Fibroblast of pulmonary artery (primary cell): ENCODE data around the gene FAM20B.

ENCODE experiments used
- DNase-seq: peaks from one replicate; pipeline ENCODE4 v3.0.0-alpha.2; 2010; ENCODE audit warnings: low read depth
- H3K4me3 ChIP-seq: replicated peaks from 2 replicates; pipeline ENCODE4 v1.5.1; 2011; ENCODE audit warnings: low read depth, mild to moderate bottlenecking, control low read depth, low read length, moderate library complexity
- TF ChIP-seq, protein P1 (sequence below): IDR thresholded peaks from 2 replicates; pipeline ENCODE4 v1.5.1; 2011; ENCODE audit warnings: mild to moderate bottlenecking, control low read depth, low read length, inconsistent platforms; ENCODE audit errors: missing control alignments

FAM20B gene

DNA sequence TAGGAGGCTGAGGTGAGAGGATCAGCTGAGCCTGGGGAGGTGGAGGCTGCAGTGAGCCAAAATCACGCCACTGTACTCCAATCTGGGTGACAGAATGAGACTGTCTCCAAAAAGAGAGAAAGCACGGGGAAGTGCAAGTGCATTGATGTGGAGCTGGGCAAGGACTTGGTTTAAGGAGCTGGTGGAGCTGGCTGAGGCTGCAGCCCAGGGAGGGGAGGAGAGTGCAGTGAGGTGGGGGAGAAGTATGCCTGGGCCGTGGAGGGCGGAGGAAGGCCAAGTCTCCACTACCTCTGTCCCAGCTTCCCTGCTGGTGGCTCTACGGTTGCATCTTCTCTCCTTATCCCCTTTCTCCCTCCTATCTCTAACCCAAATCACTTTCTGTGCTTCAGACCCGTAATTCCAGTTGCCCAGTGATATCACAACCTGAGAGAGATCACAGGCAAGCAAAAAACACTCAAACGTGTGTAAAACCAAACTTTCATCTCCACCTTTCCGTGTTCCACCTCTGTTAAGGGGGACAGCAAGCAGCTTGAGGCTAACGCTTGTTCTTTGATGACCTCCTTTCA lies 67.3 kb downstream of the FAM20B start:
- H3K4me3 ChIP-seq = no peak overlapping the region
- TF ChIP-seq, protein P1, sequence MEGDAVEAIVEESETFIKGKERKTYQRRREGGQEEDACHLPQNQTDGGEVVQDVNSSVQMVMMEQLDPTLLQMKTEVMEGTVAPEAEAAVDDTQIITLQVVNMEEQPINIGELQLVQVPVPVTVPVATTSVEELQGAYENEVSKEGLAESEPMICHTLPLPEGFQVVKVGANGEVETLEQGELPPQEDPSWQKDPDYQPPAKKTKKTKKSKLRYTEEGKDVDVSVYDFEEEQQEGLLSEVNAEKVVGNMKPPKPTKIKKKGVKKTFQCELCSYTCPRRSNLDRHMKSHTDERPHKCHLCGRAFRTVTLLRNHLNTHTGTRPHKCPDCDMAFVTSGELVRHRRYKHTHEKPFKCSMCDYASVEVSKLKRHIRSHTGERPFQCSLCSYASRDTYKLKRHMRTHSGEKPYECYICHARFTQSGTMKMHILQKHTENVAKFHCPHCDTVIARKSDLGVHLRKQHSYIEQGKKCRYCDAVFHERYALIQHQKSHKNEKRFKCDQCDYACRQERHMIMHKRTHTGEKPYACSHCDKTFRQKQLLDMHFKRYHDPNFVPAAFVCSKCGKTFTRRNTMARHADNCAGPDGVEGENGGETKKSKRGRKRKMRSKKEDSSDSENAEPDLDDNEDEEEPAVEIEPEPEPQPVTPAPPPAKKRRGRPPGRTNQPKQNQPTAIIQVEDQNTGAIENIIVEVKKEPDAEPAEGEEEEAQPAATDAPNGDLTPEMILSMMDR = no peak
- no peak for DNase-seq

DNA sequence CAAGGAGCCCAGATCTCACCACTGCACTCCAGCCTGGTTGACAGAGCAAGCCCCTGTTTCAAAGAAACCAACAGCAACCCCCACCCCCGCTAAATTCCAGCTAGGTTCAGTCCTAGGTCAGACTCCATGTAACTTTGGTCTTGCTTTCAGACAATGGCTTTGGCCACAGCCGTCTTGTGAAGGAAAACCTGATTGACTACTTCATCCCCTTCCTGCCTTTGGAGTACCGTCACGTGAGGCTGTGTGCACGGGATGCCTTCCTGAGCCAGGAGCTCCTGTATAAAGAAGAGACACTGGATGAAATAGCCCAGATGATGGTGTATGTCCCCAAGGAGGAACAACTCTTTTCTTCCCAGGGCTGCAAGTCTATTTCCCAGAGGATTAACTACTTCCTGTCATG lies 69.1 kb downstream of the FAM20B start:
- H3K4me3 ChIP-seq = no peak overlapping the region
- TF ChIP-seq, protein P1 = no peak
- DNase-seq = no peak

DNA sequence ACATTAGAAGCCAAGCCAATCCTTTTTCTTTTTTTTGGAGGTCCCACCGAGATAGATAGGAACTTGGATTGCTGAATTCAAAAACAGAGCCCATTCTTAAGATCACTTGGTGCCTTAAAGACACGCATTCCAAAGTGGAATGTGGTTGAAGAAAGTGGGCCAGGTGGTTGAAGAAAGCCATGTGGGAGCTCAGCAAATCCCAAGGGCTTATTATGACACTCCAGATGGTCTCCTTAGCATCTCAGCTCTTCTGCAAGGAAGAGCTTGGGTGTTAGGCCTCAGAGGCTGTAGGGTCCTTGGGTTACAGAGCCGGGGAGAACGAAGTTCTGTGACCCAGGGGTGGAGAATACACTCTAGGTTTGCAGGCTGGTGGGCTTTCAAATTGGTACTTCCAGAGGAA lies 69.7 kb downstream of the FAM20B start:
- no peak overlapping the region for H3K4me3 ChIP-seq
- no peak for DNase-seq
- TF ChIP-seq, protein P1 = no peak

DNA sequence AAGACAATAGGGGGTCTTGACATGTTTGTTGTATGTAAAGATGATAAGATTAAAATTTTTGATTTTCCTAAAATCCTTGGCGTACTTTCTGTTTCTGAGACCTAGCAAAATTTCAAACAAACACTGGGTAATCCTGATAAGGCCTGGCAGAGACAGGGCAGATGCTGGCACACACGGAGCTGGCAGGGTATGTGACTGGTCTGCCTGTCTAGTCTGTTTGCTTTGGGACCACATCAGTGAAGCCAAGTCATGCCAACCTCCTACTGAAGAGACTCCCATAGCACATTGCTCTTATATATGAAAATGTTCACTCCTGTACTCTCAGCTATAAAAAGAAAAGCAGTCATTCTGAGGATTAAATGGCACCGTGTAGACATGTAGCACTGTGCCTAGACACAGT lies 70.2 kb downstream of the FAM20B start:
- DNase-seq = no peak
- TF ChIP-seq, protein P1 = no peak
- H3K4me3 ChIP-seq = no peak overlapping the region

DNA sequence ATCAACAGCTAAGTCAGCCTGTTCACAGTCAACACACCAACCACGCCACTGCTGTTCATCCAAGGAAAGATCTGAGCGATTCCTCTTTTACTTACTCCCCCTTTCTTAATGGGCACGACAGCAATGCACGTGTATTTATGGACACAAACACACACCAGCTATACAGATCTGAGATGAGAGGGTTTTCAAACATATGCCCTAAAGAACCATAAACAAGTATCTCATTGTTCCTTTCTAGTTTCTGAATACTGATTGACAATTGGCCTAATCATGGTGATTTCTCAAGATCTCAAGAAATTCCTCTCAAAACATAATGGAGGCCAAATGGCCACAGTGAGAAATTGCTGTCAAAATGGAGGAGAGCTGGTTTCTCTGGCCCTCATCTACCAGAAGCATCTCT lies 74.2 kb downstream of the FAM20B start:
- TF ChIP-seq, protein P1 = no peak
- no peak overlapping the region for H3K4me3 ChIP-seq
- DNase-seq = no peak

DNA sequence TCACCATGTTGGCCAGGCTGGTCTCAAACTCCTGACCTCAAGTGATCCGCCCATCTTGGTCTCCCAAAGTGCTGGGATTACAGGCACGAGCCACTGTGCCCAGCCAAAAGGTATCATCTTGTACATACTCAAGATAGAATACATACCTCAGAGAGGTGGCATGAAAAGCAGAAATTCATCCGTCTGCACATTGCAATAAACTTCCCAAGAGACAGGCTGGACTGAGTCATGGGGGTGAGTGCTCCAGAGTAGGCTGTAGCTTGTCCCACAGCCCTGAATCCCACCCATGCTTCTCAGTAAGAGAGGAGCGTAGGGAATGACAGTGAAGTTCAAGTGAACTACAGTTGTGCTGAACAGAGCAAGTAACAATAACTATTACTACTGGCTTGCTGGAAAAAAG lies 75.9 kb downstream of the FAM20B start:
- no peak for DNase-seq
- TF ChIP-seq, protein P1 = no peak
- no peak overlapping the region for H3K4me3 ChIP-seq

DNA sequence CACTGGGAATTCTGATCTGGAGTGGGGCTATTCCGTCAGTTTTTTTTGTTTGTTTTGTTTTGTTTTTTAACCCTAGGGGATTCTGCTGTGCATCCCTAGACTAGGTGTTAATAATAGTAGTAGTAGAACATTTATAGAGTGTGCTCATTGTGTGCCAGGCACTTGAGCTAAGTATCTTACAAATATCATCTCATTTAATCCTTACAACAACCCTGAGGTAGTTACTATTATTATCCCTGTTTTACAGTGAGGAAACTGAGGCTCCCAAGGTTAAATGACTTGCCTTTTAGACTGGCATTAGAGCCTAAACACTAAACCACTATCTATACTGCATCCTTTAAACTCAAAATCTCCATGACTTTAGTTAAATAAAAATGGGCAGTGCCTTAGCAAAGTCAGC lies 78.3 kb downstream of the FAM20B start:
- no peak for DNase-seq
- TF ChIP-seq, protein P1 = no peak
- no peak overlapping the region for H3K4me3 ChIP-seq
